Measurements from ENCODE around the gene RSPH4A. TPM values are rescaled to one million over a fixed set of nuclear protein-coding genes. Genes with fewer than 3 reads are reported as not detected.

The RSPH4A gene
- under 1 TPM; 0.09 to 0.17 TPM for total RNA-seq

DNA sequence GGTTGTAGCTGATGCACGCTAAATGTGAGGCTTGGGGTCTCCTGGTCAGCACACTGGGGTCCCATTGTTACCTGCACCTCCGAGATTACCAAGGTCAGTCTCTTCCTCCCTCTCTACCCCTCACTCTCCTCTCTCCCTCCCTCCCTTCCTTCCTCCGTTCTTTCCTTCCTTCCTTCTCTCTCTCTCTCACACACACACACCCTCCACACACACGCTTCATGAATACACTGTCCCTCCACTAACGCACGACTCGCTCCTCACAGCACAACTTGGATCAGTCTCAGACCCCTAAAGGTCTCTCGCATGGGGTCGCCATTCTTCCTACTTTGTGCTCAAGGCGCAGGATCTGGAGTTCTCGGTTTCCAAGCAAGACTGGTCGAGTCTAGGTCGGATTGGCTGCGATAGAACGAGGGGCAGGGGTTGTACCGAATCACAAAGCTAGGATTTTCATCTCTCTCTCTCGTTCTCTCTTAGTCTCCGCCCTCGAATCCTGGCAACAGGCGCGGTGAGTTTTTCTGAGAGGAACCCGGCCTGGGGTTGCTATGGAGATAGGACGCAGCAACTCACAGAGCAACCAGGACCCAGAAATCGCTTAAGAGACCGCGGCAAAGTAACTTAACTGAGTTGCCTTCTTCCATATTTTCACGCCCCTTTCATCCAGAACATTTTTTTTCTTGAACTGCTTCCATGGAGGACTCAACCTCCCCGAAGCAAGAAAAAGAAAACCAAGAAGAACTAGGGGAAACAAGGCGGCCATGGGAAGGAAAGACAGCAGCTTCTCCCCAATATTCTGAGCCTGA, at the start of gene RSPH4A:
RSPH4A (plus strand) TSS at position 543 of the 800 bp plus-strand sequence; CDS start at position 688, 145 bp downstream.
- peak within 1 kb of the TSS; percentile 83 to 96 for H3K4me3 Mint-ChIP-seq
- DNase-seq (peak; percentile 66 to 78), ATAC-seq (replicated peaks in 1 of 2) (peak; percentile 96 to 98)
- H3K9me3 Mint-ChIP-seq = no peaks in the 10 kb centered on the region
- peaks cover 16% of the 10 kb centered on the region for H3K4me1 Mint-ChIP-seq (ENCODE audit: low read depth)
- no peak within 1 kb of the TSS for H3K27ac Mint-ChIP-seq
- no peaks in the 10 kb centered on the region for H3K36me3 Mint-ChIP-seq (ENCODE audit: insufficient read depth in 2 of 2)
- peaks cover 25% of the 10 kb centered on the region for H3K27me3 Mint-ChIP-seq (ENCODE audit: low read depth)

DNA sequence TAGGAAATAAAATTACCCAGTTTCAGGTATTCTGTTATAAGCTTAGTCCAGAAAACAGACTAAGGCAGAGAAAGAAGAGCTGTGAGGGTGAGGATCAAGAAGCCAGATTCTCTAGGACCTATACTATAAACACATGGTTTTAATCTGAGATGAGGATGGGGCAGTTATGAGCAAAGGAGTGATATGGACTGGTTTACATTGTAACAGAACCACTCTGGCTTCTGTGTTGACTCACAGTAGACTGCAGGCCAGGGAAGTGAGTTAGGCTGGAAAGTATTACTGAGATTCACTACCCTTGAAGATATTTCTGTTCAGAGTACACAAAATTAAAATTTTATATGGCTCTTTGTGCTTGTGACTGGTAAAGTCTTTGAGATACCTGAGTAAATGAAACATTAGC, 48.2 kb upstream of the RSPH4A start:
- ATAC-seq (replicated peaks in 1 of 2) (no peak), DNase-seq (no peak)
- no peak overlapping the region for H3K4me3 Mint-ChIP-seq
- H3K36me3 Mint-ChIP-seq (ENCODE audit: insufficient read depth in 2 of 2) = peaks cover 0 to 3% of the 10 kb centered on the region in 2 donors
- no peak overlapping the region for H3K27ac Mint-ChIP-seq
- H3K9me3 Mint-ChIP-seq = no peaks in the 10 kb centered on the region
- peaks cover 11% of the 10 kb centered on the region for H3K27me3 Mint-ChIP-seq (ENCODE audit: low read depth)
- H3K4me1 Mint-ChIP-seq (ENCODE audit: low read depth) = peaks cover 31% of the 10 kb centered on the region

DNA sequence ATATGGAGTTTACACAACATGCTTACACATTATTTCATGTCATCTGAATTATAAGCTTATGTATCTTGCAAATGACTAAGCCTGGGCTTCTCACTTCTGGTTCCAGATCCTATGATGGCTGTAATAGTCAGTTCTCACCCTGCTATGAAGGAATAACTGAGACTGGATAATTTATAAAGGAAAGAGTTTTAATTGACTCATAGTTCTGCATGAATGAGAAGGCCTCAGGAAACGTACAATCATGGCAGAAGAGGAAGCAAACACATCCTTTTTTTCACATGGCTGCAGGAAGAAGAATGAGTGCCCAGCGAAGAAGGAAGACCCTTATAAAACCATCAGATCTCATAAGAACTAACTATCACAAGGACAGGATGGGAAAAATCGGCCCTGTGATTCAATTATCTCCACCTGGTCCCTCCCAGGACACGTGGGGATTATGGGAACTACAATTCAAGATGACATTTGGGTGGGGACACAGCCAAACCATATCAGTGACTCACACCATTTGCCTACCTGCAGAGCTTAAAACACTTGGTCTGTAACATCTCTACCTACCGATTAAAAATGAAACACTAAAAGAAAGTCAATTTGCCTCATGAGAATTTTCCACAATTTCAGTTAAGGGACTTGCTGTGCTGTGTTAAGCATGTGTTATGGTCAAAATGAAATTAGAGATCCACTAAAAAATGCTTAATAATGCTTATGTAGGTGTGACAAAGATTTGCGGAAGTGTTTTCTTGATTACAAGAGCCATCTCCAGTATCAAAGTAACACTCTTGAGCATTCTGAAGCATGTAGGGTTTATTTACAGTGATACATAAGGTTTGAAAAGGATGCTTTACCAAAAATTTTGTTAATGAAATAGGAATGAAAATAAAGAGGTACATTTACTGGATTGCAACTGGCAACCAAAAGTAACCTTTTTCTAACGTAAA, 47.2 kb upstream of the RSPH4A start:
- Mint-ChIP-seq H3K27me3 (ENCODE audit: low read depth) (peaks cover 4% of the 10 kb centered on the region), H3K4me1 (ENCODE audit: low read depth) (peaks cover 39% of the 10 kb centered on the region), H3K36me3 (ENCODE audit: insufficient read depth in 2 of 2) (peaks cover 0 to 7% of the 10 kb centered on the region in 2 donors), H3K27ac (peak overlapping the region; percentile 52), H3K4me3 (peak overlapping the region; percentile 11 to 49), H3K9me3 (no peaks in the 10 kb centered on the region)
- DNase-seq = no peak
- no peak for ATAC-seq (replicated peaks in 1 of 2)

DNA sequence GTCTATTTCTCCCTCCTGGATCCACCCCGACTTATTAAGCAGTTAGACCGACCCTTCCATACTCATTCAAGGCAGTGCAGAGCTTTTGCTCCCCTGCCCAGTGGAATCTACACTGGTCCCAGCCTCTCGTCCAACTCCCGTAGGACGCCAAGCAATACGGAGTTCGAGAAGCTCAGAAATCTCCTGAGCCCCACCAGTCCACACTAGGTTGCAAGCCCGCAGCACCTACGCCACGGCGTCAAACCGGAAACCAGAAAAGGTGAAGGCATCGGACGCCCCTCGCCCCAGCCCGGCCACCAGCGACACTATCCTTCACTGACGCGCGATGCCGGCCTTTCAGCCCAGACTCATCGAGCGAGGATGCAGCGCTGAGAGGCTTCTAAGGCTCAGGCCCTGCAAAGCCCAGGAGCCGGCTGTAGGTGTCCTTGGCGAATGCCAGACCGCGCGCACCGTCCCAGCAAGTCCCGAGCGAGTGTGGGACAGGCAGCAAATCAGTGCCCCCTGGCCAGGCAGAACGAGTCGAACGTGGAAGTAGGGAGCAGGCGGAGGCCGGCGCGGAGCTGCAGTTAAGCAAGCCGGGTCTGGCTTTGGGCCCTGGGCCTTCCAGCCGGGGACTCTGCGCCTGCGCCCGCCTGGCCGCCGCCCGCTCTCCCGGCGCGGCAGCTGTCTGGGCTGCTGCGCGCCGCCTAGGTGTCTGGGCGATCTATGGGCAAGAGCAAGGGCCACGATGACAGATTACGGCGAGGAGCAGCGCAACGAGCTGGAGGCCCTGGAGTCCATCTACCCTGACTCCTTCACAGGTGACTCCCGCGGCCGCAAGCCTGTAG, 45.2 kb upstream of the RSPH4A start, which contains the start of gene RWDD1:
RWDD1 (plus strand) TSS at position 649 of the 827 bp plus-strand sequence; CDS start at position 728, 79 bp downstream.
- peaks cover 43% of the 10 kb centered on the region for H3K4me1 Mint-ChIP-seq (ENCODE audit: low read depth)
- peak within 1 kb of the TSS; percentile 100 for H3K4me3 Mint-ChIP-seq
- peak within 1 kb of the TSS; percentile 100 for H3K27ac Mint-ChIP-seq
- DNase-seq (peak; percentile 97 to 99), ATAC-seq (replicated peaks in 1 of 2) (peak; percentile 95 to 97)
- H3K9me3 Mint-ChIP-seq = no peaks in the 10 kb centered on the region
- peaks cover 0 to 12% of the 10 kb centered on the region in 2 donors for H3K36me3 Mint-ChIP-seq (ENCODE audit: insufficient read depth in 2 of 2)
- no peaks in the 10 kb centered on the region for H3K27me3 Mint-ChIP-seq (ENCODE audit: low read depth)

DNA sequence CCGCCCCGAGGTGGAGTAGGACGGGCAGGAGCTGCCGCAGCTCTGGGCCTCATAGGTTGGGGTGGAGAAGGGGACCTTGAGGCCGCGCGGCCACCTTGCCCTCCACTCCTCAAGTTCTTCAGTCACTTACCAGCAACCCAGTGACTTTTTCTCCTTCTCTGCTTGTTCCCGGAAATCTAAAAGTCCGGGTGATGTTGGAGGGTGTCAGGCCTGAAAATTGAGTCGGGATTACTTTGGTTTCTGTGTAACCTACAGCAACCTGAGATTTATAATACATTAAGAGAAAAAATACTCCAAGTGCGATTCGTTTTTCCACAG, 44.6 kb upstream of the RSPH4A start:
- Mint-ChIP-seq H3K9me3 (no peaks in the 10 kb centered on the region), H3K36me3 (ENCODE audit: insufficient read depth in 2 of 2) (peaks cover 3 to 15% of the 10 kb centered on the region in 2 donors), H3K27ac (peak overlapping the region; percentile 100), H3K27me3 (ENCODE audit: low read depth) (no peaks in the 10 kb centered on the region), H3K4me3 (peak overlapping the region; percentile 100), H3K4me1 (ENCODE audit: low read depth) (peaks cover 48% of the 10 kb centered on the region)
- no peak for ATAC-seq (replicated peaks in 1 of 2)
- DNase-seq = no peak

DNA sequence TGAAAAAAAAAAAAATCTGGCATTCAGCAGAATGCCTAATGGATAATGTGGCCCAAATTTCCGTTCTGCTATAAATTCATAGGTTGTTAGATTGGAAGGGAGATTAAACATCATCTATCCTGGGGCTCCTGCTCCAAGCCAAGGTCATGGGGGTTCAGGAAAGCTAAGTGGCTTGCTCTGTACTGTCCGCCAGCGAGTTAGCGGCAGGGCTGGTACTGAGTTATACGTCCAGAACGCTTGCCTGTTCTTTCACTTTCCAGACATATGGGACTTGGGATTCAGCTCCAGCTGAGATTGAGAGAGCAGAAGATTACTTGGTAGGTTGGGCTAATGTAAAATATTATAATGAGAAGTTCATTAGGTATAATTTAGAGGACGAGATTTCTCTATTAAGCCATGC, 44.1 kb upstream of the RSPH4A start:
- peaks cover 3 to 15% of the 10 kb centered on the region in 2 donors for H3K36me3 Mint-ChIP-seq (ENCODE audit: insufficient read depth in 2 of 2)
- DNase-seq (peak; percentile 17 to 19), ATAC-seq (replicated peaks in 1 of 2) (no peak)
- no peaks in the 10 kb centered on the region for H3K9me3 Mint-ChIP-seq
- H3K27me3 Mint-ChIP-seq (ENCODE audit: low read depth) = no peaks in the 10 kb centered on the region
- H3K4me3 Mint-ChIP-seq = peak overlapping the region; percentile 100
- H3K4me1 Mint-ChIP-seq (ENCODE audit: low read depth) = peaks cover 49% of the 10 kb centered on the region
- H3K27ac Mint-ChIP-seq = peak overlapping the region; percentile 100

DNA sequence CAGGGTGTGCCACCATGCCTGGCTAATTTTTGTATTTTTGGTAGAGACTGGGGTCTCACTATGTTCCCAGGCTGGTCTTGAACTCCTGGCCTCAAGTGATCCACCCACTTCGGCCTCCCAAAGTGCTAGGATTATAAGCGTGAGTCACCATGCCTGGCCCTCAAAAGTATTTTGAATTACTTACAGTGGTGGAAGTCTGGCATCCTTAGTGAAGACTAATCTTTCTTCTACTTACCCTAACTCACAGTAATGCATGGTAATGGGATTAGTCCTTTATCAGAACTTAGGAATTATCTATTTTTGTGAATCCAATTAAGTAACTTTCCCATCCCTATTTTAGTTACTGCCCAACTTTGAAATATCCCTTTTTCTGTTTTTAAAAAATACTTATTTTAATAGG, 41.1 kb upstream of the RSPH4A start:
- Mint-ChIP-seq H3K27ac (no peak overlapping the region), H3K9me3 (no peaks in the 10 kb centered on the region), H3K4me1 (ENCODE audit: low read depth) (peaks cover 56% of the 10 kb centered on the region), H3K36me3 (ENCODE audit: insufficient read depth in 2 of 2) (peaks cover 3 to 26% of the 10 kb centered on the region in 2 donors), H3K27me3 (ENCODE audit: low read depth) (no peaks in the 10 kb centered on the region), H3K4me3 (no peak overlapping the region)
- DNase-seq = no peak
- no peak for ATAC-seq (replicated peaks in 1 of 2)

DNA sequence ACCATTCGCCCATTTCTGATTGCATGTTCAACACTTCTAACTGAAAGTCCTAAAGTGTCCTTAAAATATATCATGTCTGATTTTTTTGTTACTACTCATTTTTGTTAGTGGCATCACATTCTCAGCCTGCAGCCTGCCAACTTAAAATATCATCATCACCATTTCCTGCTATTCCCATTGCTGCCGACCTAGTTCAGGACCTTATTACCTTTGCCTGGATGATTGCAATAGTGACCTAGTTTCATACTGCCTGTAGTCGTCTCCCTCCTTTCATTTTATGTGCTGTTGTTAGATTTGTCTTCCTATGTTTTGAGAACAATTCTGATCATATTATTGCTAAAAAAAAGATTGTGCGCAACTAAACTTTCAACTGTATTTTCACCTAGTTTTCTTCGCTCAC, 38.8 kb upstream of the RSPH4A start:
- Mint-ChIP-seq H3K4me3 (no peak overlapping the region), H3K4me1 (ENCODE audit: low read depth) (peaks cover 48% of the 10 kb centered on the region), H3K27ac (no peak overlapping the region), H3K9me3 (no peaks in the 10 kb centered on the region), H3K36me3 (ENCODE audit: insufficient read depth in 2 of 2) (peaks cover 3 to 26% of the 10 kb centered on the region in 2 donors), H3K27me3 (ENCODE audit: low read depth) (no peaks in the 10 kb centered on the region)
- ATAC-seq (replicated peaks in 1 of 2) (no peak), DNase-seq (no peak)

DNA sequence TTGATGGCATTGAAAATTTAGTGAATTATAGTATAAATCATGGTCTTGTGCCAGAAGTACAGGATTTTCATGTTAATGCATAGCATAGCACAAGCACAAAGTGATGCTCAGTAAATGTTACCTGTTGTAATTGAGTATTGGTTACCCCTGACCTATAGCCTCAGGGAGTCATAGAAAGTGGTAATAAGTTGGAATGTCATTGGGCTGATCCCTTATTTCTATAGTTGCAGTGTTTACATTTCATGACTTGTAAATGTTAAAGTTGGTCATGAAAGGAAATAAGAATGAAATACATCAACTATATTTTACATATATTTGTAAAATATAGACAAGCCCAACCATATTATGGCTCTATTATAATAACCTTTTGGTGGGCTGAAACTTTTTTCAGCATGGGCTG, 37.9 kb upstream of the RSPH4A start:
- Mint-ChIP-seq H3K4me3 (no peak overlapping the region), H3K27ac (no peak overlapping the region), H3K36me3 (ENCODE audit: insufficient read depth in 2 of 2) (peaks cover 3 to 28% of the 10 kb centered on the region in 2 donors), H3K4me1 (ENCODE audit: low read depth) (peaks cover 40% of the 10 kb centered on the region), H3K9me3 (no peaks in the 10 kb centered on the region), H3K27me3 (ENCODE audit: low read depth) (no peaks in the 10 kb centered on the region)
- ATAC-seq (replicated peaks in 1 of 2) = no peak
- no peak for DNase-seq

DNA sequence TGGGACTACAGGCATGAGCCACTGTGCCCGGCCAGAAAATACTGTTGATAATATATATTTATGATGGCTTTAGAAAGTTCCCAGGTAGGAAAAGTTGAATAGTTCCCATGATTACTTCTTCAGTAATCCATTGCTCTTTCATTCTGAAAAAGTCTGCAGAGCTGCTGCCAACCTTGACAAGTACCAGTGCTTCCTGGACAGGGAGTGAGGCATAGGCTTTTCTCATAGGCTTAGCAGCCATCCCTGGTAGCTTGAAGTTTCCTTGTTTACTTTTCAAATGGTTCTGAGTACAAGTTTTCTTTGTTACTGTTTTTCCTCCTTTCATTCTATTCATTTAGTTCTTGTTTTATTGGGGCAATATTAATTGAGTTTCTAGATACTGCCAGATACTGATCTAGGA, 37.1 kb upstream of the RSPH4A start:
- Mint-ChIP-seq H3K27ac (no peak overlapping the region), H3K9me3 (no peaks in the 10 kb centered on the region), H3K36me3 (ENCODE audit: insufficient read depth in 2 of 2) (peaks cover 3 to 23% of the 10 kb centered on the region in 2 donors), H3K4me1 (ENCODE audit: low read depth) (peaks cover 32% of the 10 kb centered on the region), H3K27me3 (ENCODE audit: low read depth) (no peaks in the 10 kb centered on the region), H3K4me3 (no peak overlapping the region)
- DNase-seq (no peak), ATAC-seq (replicated peaks in 1 of 2) (no peak)

DNA sequence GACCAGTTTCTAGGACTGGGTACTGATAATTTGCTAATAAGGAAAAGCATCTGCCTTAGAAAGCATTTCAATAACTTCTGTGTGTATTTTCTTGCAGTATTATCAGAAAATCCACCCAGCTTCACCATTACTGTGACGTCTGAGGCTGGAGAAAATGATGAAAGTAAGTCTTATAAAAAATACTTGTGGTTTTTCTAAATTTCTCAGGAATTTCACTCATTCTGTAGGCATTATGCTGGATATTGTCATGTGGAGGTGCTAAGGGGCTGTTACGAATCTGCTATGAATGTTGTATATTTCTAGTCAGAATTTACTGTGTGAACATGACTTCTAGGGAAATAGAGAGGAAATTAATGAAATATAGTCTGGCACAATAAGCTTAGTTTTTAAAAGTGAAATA, 36.1 kb upstream of the RSPH4A start:
- no peaks in the 10 kb centered on the region for H3K9me3 Mint-ChIP-seq
- ATAC-seq (replicated peaks in 1 of 2) (no peak), DNase-seq (no peak)
- H3K27me3 Mint-ChIP-seq (ENCODE audit: low read depth) = no peaks in the 10 kb centered on the region
- H3K4me1 Mint-ChIP-seq (ENCODE audit: low read depth) = peaks cover 29% of the 10 kb centered on the region
- no peak overlapping the region for H3K27ac Mint-ChIP-seq
- no peak overlapping the region for H3K4me3 Mint-ChIP-seq
- H3K36me3 Mint-ChIP-seq (ENCODE audit: insufficient read depth in 2 of 2) = peaks cover 3 to 23% of the 10 kb centered on the region in 2 donors

DNA sequence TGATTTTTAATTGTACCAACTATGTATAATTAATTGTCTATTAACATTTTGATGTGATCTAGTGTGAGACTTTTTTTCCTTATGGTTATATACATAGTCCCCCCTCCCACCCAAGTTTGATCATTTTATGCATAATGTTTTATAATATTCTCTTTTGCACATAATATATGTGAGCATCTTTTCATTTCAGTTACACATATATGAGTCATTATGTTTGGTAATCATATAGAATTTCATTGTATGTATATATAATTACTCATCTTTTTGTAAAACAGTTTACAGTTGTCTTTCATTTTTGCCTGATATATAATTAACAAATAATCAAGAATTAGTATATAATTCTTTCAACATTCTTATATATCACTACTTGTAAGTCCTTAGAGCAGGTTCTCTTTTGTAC, 30.0 kb upstream of the RSPH4A start:
- peaks cover 2 to 19% of the 10 kb centered on the region in 2 donors for H3K36me3 Mint-ChIP-seq (ENCODE audit: insufficient read depth in 2 of 2)

More for the DNA sequence above, 30.0 kb upstream of the RSPH4A start:
- Mint-ChIP-seq H3K27ac (no peak overlapping the region), H3K27me3 (ENCODE audit: low read depth) (no peaks in the 10 kb centered on the region), H3K9me3 (no peaks in the 10 kb centered on the region), H3K4me3 (no peak overlapping the region), H3K4me1 (ENCODE audit: low read depth) (no peaks in the 10 kb centered on the region)
- DNase-seq (no peak), ATAC-seq (replicated peaks in 1 of 2) (no peak)
